ENCODE data around the gene WDR3.
"Not testable (repeated sequence)": the region's sequence is repeated elsewhere in the genome, so short reads cannot be mapped to it uniquely, and the experiment has no call there.

The WDR3 gene

DNA sequence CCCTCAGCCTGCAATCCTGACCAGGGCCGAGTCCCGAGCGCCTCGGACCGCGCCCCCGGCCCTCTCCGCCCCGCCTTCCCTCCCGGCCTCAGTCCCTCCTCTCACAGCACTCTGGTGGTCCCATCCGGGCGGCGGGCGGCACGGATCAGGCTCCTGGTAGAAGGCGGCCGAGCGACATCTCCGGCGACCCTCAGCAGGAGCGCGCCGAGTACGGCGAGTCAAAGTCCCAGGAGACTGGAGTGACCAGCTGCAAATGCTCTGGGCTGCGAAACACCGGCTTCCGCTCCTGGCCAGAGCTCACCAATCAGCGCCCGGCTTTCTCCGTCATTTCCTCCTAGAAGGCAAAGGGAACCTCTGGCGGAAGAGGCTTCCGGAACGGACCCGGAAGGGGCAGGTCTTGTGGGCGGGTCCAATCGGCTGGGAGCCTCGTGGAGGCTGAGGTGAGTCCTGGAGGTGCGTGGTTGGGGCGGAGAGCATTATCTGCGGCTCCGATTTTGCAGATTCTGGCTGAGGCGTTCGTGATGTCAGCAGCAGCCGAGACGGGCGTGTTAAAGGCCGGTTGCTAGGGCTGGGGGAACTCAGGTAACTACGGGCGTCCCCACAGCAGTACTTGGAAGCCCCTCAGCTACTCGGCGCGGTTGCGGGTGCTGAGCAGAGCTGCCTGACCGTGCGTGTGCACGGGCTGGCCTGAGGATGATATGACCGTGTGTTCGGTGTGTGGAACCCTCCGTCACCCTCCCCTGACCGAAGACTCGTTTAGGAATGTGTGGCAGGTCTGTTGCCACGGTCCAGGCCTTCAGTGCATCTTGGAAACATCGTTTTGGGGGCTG is at the start of gene WDR3, which contains the start of gene GDAP2:
WDR3 (plus strand) TSS at position 397 of the 830 bp plus-strand sequence. CDS start 3,581 bp downstream, outside the sequence.
GDAP2 (minus strand) TSS at position 279 of the 830 bp plus-strand sequence. CDS start 9,264 bp downstream, outside the sequence.
- DNase-seq = peak; percentile 96

DNA sequence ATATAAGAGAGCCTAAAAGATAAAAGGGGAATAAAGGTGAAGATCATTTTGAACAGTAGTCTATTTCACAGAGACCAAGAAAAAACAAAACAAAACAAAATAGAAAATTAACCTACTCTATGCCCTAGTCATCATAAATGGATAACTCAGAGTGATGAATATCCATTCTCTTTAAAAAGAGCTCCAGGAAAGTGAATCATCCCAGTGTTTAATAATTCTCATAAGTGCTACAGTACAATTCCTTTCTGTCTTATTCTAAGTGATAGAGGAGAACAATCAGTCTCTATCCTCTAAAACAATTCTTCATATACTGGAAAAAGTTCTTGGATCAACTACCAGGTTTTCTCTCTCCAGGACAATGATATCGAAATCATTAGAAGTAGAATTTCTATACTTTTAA is 45.9 kb upstream of the WDR3 start:
- DNase-seq = no peak

DNA sequence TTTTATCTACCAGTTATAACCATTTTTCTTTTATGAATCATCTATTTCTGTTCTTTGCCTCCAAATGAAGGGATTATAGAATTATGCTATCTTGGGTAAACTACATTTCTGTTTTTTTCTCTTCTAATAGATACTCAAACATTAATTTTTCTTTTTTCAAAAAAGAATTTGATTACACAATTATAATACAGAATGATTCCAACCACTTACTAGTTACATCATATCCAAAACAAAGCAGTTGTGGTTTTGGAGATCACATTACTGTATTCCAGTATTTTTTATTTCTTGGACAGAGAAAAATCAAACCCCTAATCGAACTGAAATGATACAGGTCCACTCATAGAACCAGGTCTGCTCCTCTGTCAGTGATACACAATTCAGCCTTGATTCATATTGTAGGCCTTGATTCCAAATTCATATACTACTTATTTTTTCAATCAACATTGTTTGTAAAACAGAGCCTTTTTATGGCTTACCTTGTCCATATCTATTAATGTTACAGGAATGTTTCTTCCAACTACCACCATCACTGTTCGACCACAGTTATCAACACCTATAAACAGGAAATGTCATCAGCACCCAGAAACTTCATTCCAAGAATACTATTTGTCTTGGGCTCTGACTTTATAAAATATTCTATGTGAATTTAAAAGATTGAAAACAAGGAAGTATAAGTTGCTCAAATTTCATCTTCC is 43.3 kb upstream of the WDR3 start:
- DNase-seq = no peak

GRCh38 chr1:117890452-117890851 is 39.1 kb upstream of the WDR3 start:
- DNase-seq = no peak

- no peak for DNase-seq
These were observed 37.0 kb upstream of the WDR3 start for GRCh38 chr1:117892512-117892911.

DNA sequence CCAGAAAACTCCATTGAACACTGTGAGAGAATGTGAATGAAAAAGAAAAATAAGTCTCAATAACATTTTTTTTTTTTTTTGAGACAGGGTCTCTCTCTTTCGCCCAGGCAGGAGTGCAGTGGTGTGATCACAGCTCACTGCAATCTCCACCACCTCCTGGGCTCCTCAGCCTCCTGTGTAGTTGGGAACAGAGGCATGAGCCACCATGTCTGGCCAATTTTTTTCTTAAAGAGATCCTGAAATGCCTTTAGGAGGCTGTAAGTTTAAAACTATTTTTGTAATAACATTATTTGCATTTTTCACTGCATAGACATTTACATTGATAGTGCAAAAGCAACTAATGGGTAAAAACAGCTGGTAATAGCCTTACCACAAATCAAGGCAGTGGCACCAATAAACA is 35.5 kb upstream of the WDR3 start:
- no peak for DNase-seq

- DNase-seq = peak; percentile 78
These were observed 33.9 kb upstream of the WDR3 start for GRCh38 chr1:117895482-117896114.

GRCh38 chr1:117897551-117897950 is 32.0 kb upstream of the WDR3 start:
- DNase-seq = no peak

- DNase-seq = no peak
These were observed 29.7 kb upstream of the WDR3 start for GRCh38 chr1:117899801-117900200.

DNA sequence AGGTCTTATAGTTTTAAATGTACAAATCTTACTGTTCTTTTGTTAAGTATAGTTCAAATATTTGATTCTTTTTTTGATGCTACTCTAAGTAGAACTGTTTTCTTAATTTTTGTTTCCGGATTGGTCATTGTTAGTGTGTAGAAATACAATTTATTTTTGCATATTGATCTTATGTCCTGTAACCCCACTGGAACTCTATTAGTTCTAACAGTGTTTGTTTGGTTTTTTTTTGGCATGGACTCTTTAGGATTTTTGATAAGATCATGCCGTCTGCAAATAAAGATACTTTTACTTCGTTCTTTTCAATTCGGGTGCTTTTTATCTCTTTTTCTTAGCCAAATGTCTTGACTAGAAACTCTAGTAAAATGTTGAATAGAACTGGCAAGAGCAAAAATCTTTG is 26.6 kb upstream of the WDR3 start:
- no peak for DNase-seq

DNA sequence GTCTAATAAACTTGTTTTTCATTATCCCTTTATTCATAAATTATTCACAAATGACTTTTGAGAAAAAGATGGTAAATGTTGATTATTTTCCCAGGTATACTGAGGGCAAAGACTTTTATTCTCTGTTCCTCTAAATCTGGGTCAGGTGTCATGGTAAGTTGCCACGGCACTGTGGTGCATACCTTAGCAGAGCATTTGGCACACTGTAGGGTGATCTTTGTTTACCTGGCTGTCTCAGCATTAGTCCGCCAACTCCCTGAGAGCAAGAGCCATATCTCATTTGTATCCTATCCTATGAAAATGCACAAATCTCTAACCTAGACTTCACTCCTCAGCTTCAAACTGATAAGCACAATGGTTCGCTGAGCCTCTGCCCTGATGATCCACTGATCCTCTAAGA is 25.1 kb upstream of the WDR3 start:
- no peak for DNase-seq

GRCh38 chr1:117905019-117905418 is 24.5 kb upstream of the WDR3 start:
- no peak for DNase-seq

DNA sequence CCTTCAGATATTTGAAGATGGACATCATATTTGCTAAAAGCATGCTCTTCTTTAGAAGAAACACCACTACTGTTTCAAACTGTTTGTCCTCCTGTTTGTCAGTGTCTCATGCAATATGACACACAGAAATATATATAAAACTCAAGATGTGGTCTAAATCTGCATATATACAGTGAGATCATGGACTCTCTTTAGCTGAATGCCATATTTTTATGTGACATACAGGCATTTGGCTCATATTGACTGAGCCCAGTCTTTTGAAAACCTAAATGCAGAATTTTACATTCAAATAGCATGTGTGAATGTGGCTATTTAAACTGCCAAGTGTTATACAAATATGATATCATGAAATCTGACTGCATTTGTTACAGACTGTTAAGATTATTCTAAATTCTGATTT is 18.5 kb upstream of the WDR3 start:
- no peak for DNase-seq

DNA sequence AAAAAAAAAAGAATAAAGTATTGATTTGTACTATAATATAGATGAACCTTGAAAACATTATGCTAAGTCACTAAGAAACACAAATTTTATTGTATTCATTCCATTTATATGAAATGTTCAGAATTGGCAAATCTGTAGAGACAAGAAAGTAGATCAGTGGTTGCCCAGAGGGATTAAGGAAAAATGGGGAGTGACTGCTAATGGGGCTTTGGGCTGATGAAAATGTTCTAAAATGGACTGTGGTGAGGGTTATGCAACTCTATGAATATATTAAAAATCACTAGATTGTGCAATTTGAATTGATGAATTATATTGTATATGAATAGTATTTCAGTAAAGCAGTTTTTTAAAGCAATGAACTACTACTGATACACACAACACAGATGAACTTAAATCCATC is 10.2 kb upstream of the WDR3 start:
- no peak for DNase-seq

GRCh38 chr1:117921991-117922390 is 7.5 kb upstream of the WDR3 start:
- DNase-seq = no peak

DNA sequence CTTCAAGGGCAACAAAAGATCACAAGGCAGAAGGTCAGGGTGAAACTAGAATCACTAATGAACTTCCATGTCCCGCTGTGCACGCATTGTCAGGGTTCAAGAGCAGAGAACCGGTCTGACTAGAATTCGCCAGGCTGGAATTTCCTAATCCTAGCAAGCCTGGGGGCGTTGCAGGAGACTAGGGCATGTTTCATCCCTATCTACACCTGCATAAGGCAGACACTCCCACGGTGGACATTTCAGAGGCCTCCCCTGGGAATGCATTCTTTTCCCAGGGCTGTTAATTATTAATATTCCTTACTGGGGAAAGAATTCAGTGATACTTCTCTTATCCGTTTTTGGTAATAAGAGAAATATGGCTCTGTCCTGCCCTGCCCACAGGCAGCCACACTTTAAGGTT is 6.8 kb upstream of the WDR3 start:
- not testable (repeated sequence) for DNase-seq

DNA sequence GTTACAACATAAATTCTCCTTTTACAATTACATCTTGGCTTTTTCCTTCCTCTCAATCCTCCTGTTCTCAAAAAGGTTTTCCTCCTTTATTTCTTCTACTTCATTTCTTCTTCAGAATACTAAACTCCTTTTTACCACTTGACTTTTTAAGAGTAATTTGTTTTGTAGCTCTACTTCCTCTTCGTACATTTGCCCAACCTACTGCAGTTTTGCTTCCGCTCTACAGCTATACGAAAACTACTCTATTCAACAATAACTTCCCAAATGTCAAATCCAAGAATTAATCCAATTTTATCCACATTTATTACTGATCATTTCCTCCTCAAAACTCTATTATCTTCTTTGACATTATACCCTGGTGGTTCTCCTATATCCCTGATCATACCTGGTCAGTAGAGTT is 3.6 kb upstream of the WDR3 start:
- DNase-seq = no peak

DNA sequence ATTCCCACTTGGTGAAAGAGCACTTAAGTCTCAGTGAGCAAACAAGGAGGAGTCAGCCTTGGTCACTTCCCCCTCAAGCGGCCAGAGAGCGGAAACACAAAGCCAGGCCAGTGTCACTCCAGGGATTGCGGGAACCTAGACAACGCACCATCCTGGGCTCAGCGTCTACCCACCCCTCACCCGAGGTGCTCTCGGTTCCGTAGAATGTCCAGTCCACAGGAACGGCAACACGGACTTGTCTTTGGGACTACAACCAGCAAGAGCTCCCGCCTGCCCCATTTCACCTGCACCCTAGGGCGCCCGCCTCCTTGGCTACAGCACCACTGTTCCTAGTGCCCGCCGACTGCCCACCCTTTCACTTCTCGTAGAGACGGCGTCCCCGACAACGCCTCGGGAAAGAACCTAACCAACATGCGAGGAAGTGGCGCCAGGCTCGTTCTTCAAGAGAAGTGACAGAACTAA is 627 bp upstream of the WDR3 start:
- DNase-seq = peak; percentile 59

GRCh38 chr1:117930173-117930447 is 571 bp downstream of the WDR3 start:
- no peak for DNase-seq

GRCh38 chr1:117930484-117930883 is 945 bp downstream of the WDR3 start:
- DNase-seq = no peak

GRCh38 chr1:117932576-117932975 is 3.0 kb downstream of the WDR3 start:
- DNase-seq = no peak

DNA sequence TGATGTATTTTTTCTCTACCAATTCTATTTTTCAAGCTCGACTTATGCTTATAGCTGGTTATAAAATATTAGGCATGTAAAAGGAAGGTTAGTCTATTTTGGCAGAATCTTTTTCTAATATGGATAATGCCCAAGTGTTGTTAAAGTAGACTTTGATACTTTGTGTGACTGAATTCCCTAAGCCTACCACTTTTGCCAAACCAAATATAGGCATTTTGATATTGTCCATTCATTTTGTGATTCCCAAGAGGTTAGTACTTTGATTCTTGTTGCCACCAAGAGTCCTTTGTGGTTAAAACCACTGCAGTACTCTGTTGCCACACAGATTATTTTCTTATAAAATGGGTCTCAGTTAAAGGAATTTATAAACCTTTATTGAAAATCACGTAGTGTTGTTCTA is 4.2 kb downstream of the WDR3 start:
- DNase-seq = no peak

DNA sequence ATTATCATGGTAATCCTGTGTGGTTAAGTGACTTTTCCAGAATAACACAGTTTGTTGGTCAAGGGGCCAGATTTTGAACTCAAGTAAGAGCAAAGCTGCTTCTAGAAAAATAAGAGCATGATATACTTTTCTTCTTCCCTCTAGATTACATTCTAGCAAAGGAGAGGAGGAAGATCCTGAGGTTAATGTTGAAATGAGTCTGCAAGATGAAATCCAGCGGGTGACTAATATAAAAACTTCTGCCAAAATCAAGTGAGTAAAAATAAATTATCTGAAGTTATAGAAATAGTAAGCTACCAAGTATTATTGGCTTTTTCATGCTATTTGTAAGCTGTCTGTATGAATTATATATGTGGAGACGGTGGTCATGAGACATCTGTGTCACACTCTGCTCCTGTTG is 12.8 kb downstream of the WDR3 start:
- DNase-seq = no peak

DNA sequence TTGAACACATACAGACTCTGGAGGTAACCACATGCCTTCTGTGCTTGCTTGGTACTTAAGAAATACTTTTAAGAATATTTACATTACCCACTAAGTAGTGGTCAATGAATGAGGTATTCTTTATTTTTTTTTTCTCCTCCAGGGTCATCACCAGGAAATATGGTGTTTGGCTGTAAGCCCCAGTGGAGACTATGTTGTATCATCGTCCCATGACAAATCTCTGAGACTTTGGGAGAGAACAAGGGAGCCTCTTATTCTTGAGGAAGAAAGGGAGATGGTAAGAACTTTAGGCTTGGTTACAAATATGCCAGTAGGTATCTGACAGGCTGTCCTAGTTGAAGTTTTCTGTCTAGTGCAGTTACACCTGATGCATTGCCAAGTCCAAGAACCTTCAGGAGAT is 22.8 kb downstream of the WDR3 start:
- no peak for DNase-seq
